Panc1 (cell line): ENCODE measurements around the gene GPR137B. TPM values are rescaled to one million over a fixed set of nuclear protein-coding genes. Genes with fewer than 3 reads are reported as not detected.

ENCODE experiments used
- ATAC-seq: fragments of 200-7000 bp; cut with Tn5 transposase; 2 replicates; pipeline ENCODE4 v1.9.1; 2020; ENCODE audit warnings: mild to moderate bottlenecking, moderate library complexity
- BruUV-seq: library from RNA; stranded (reverse); fragments of 400-500 nt; replicated peaks from 2 replicates; lab custom pipeline; 2021; lab: Mats Ljungman, UMichigan
- CTCF ChIA-PET: fragments of 300-600 bp; sonication (Branson Sonifier 250); formaldehyde crosslinking; loops from one replicate; lab custom pipeline; 2022; ENCODE audit warnings: antibody characterized with exemption; lab: Charles Lee
- POLR2A ChIA-PET: fragments of 300-600 bp; sonication (Branson Sonifier 250); formaldehyde crosslinking; loops from one replicate; lab custom pipeline; 2022; ENCODE audit warnings: antibody characterized with exemption; lab: Charles Lee
- DNase-seq: peaks from one replicate; pipeline ENCODE4 v3.0.0-alpha.2; 2010; ENCODE audit warnings: low read depth, low spot score
- H3K27ac ChIP-seq: 2 replicates; pipeline ENCODE4 v1.5.1; 2011; ENCODE audit warnings: mild to moderate bottlenecking, low read length, inconsistent platforms
- H3K27me3 ChIP-seq: fragments of 200-500 bp; sonication (Bioruptor generic); 2 replicates; pipeline ENCODE4 v1.6.0; 2014; ENCODE audit warnings: low read length, inconsistent platforms; ENCODE audit not compliant: control insufficient read depth, insufficient read depth
- H3K36me3 ChIP-seq: fragments of 200-500 bp; sonication (Bioruptor generic); 2 replicates; pipeline ENCODE4 v1.5.1; 2014; ENCODE audit warnings: inconsistent platforms, mild to moderate bottlenecking, low read length, moderate library complexity; ENCODE audit not compliant: control insufficient read depth, insufficient read depth
- H3K4me1 ChIP-seq: 2 replicates; pipeline ENCODE4 v1.5.1; 2011; ENCODE audit warnings: inconsistent platforms, mild to moderate bottlenecking, low read length, moderate library complexity; ENCODE audit not compliant: control insufficient read depth, insufficient read depth
- H3K4me3 ChIP-seq, 2 experiments: 2 replicates each; pipeline ENCODE4 v1.5.1; 2011 to 2012; ENCODE audit warnings: low read depth in 2 of 2, low read length in 2 of 2, mild to moderate bottlenecking in 2 of 2, inconsistent platforms in 1 of 2, moderate library complexity in 1 of 2
- H3K9me3 ChIP-seq: fragments of 200-500 bp; sonication (Bioruptor generic); 2 replicates; pipeline ENCODE4 v1.5.1; 2014; ENCODE audit warnings: low read depth, mild to moderate bottlenecking, inconsistent platforms, low read length, moderate library complexity; ENCODE audit not compliant: control insufficient read depth, insufficient read depth
- POLR2AphosphoS5 ChIP-seq: IDR thresholded peaks from 2 replicates; pipeline ENCODE4 v1.6.1; 2012; ENCODE audit warnings: mild to moderate bottlenecking, low read depth, low read length, moderate library complexity
- SIN3A ChIP-seq: IDR thresholded peaks from 2 replicates; pipeline ENCODE4 v1.6.1; 2012; ENCODE audit warnings: low read depth, mild to moderate bottlenecking, low read length, moderate library complexity, borderline replicate concordance; ENCODE audit not compliant: insufficient read depth
- TCF7L2 ChIP-seq: IDR thresholded peaks from 2 replicates; pipeline ENCODE4 v1.6.1; 2011; ENCODE audit warnings: mild to moderate bottlenecking, low read depth, low read length, inconsistent platforms
- in situ Hi-C: cut with HindIII; loops from 2 replicates; pipeline ENCODE4 v1.10.0; 2016; ENCODE audit warnings: low sequenced_read_pairs, low pct_unique_long_range_greater_than_20kb
- intact Hi-C: fragments of 100-400 bp; cut with micrococcal nuclease; formaldehyde crosslinking; loops from one replicate; pipeline ENCODE4 v1.10.0; 2022; ENCODE audit not compliant: unreplicated experiment
- total RNA-seq: library from RNA; stranded (reverse); gene quantifications from one replicate; pipeline ENCODE4 v1.2.1, GENCODE V29; 2021; ENCODE audit not compliant: unreplicated experiment
- TF ChIP-seq, protein P1 (sequence below): fragments of 450-650 bp; IDR thresholded peaks from 2 replicates; pipeline ENCODE4 v1.5.1; 2017; ENCODE audit warnings: mild to moderate bottlenecking
- TF ChIP-seq, protein P2 (sequence below), 2 experiments: IDR thresholded peaks; 2 replicates each; pipeline ENCODE4 v1.6.1; 2011 to 2012; ENCODE audit warnings: low read depth in 2 of 2, control low read depth in 1 of 2, low read length in 1 of 2, mild to moderate bottlenecking in 1 of 2, moderate library complexity in 1 of 2; ENCODE audit not compliant: insufficient read depth in 1 of 2

The GPR137B gene
- total RNA-seq, 1 experiment from 2014 or later = 25.3 TPM

DNA sequence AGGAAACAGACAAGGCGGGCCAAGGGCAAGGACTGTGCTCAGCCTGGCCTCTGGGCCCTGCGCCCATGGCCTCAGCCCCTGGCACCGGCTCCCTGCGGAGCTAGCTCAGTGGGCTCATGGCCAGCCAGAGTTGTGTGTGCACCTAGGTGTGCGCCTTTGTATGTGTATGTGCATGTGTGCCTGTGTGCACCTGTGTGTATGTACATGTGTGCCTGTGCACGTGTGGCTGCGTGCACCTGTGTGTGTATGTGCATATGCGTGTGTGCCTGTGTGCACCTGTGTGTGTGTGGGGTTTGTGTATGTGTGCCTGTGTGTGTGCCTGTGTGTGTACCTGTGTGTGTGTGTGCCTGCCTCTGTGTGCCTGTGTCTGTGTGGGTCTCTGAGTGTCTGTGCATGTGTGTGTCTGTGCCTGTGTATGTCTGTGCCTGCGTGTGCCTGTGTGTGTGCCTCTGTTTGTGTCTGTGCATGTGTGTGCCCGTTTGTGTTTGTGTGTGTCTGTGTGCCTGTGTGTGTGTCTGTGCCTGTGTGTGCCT, 7.4 kb downstream of the GPR137B start:
- DNase-seq (no peak), ATAC-seq (no peak)
- intact Hi-C loops = no loop called here
- Histone ChIP-seq H3K27ac (no peak overlapping the region), H3K27me3 (no peaks in the 10 kb centered on the region), H3K4me3 (no peak overlapping the region), H3K4me1 (peaks cover 16% of the 10 kb centered on the region), H3K36me3 (no peaks in the 10 kb centered on the region), H3K9me3 (no peaks in the 10 kb centered on the region)
- in situ Hi-C loops = no loop called here
- BruUV-seq = no TSS peak
- ChIA-PET CTCF (no interaction called here), POLR2A (no interaction called here)
- TF ChIP-seq, protein P1, sequence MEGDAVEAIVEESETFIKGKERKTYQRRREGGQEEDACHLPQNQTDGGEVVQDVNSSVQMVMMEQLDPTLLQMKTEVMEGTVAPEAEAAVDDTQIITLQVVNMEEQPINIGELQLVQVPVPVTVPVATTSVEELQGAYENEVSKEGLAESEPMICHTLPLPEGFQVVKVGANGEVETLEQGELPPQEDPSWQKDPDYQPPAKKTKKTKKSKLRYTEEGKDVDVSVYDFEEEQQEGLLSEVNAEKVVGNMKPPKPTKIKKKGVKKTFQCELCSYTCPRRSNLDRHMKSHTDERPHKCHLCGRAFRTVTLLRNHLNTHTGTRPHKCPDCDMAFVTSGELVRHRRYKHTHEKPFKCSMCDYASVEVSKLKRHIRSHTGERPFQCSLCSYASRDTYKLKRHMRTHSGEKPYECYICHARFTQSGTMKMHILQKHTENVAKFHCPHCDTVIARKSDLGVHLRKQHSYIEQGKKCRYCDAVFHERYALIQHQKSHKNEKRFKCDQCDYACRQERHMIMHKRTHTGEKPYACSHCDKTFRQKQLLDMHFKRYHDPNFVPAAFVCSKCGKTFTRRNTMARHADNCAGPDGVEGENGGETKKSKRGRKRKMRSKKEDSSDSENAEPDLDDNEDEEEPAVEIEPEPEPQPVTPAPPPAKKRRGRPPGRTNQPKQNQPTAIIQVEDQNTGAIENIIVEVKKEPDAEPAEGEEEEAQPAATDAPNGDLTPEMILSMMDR = no peak
- TF ChIP-seq, protein P2, sequence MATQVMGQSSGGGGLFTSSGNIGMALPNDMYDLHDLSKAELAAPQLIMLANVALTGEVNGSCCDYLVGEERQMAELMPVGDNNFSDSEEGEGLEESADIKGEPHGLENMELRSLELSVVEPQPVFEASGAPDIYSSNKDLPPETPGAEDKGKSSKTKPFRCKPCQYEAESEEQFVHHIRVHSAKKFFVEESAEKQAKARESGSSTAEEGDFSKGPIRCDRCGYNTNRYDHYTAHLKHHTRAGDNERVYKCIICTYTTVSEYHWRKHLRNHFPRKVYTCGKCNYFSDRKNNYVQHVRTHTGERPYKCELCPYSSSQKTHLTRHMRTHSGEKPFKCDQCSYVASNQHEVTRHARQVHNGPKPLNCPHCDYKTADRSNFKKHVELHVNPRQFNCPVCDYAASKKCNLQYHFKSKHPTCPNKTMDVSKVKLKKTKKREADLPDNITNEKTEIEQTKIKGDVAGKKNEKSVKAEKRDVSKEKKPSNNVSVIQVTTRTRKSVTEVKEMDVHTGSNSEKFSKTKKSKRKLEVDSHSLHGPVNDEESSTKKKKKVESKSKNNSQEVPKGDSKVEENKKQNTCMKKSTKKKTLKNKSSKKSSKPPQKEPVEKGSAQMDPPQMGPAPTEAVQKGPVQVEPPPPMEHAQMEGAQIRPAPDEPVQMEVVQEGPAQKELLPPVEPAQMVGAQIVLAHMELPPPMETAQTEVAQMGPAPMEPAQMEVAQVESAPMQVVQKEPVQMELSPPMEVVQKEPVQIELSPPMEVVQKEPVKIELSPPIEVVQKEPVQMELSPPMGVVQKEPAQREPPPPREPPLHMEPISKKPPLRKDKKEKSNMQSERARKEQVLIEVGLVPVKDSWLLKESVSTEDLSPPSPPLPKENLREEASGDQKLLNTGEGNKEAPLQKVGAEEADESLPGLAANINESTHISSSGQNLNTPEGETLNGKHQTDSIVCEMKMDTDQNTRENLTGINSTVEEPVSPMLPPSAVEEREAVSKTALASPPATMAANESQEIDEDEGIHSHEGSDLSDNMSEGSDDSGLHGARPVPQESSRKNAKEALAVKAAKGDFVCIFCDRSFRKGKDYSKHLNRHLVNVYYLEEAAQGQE (IDR thresholded peaks at IDR 0.05; ENCODE audit: insufficient read depth in 1 of 2, low read depth in 2 of 2, low read length in 1 of 2) = no peak
- TF ChIP-seq TCF7L2 (no peak), SIN3A (no peak), POLR2AphosphoS5 (no peak)

DNA sequence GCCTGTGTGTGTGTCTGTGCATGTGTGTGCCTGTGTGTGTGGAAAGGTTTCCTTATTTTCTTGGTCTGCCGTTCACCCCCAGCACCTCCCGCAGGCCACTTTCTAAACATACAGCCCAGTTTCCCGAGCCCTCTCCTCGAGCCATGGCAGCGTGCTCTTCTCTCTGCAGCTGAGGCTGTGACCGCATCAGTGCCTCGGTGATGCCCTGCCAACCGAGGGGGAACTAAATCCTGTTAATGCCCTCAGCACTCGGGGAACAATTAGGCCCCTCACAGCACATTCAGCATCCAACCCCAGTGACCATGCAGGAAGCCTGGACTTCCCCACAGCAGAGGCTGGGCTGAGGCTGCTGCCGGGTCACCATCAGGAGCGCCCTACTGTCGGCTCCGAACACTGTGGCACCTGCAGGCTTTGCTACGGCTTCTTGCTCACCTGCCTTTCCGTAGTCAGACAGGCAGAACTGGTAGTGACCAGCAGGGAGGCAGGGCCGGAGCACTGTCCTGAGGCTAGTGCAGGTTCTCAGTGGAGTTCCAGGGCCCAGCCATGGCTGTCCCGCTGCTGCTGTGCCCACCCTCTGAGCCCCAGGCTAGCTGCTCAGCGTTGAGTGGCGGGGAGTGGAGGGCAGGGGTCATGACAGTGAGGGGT, 8.1 kb downstream of the GPR137B start:
- Histone ChIP-seq H3K4me1 (peaks cover 12% of the 10 kb centered on the region), H3K36me3 (no peaks in the 10 kb centered on the region), H3K27me3 (no peaks in the 10 kb centered on the region), H3K9me3 (no peaks in the 10 kb centered on the region), H3K27ac (no peak overlapping the region), H3K4me3 (no peak overlapping the region)
- CTCF ChIA-PET = no interaction called here
- POLR2A ChIA-PET = no interaction called here
- no peak for DNase-seq
- BruUV-seq = no TSS peak
- intact Hi-C loops = no loop called here
- TF ChIP-seq TCF7L2 = no peak
- no peak for TF ChIP-seq SIN3A
- TF ChIP-seq POLR2AphosphoS5 = no peak
- TF ChIP-seq, protein P2 (IDR thresholded peaks at IDR 0.05; ENCODE audit: insufficient read depth in 1 of 2, low read depth in 2 of 2, low read length in 1 of 2) = no peak
- TF ChIP-seq, protein P1 = no peak
- in situ Hi-C loops = no loop called here
- ATAC-seq = no peak
